ENCODE data around the gene FRYL. TPM values are rescaled to one million over a fixed set of nuclear protein-coding genes. Genes with fewer than 3 reads are reported as not detected.

Gene FRYL
- total and polyA plus RNA-seq, 2 of the 8 experiments (the other 6 are each of a cell fraction or from before 2014, with no cell fraction given), result 8.0 to 36.5 TPM

- Histone ChIP-seq H3K56ac (replicated peaks; ENCODE audit: insufficient read length, low read depth, low read length) (no peak overlapping the region), H3K79me2 (ENCODE audit: control insufficient read depth in 1 of 2, insufficient read depth in 2 of 2, low read length in 2 of 2) (peaks cover 0 to 11% of the 10 kb centered on the region in 2 experiments; a peak in 2 of 4 replicates), H3K14ac (ENCODE audit: insufficient read length) (no peak overlapping the region), H2BK12ac (ENCODE audit: low read depth, low read length) (no peak overlapping the region), H3K9me3 (ENCODE audit: insufficient read depth in 2 of 2, low read depth in 1 of 2, low read length in 1 of 2) (no peaks in the 10 kb centered on the region), H3K4me2 (ENCODE audit: insufficient read depth in 1 of 2, low read depth in 2 of 2, low read length in 2 of 2) (no peak overlapping the region), H3K9ac (replicated peaks in 1 of 4; ENCODE audit: extremely low read depth in 1 of 4, low read depth in 3 of 4, low read length in 3 of 4) (no peak overlapping the region), H3K27ac (ENCODE audit: low read depth, low read length) (no peak overlapping the region), H3K23ac (ENCODE audit: insufficient read length) (no peak overlapping the region), H4K5ac (ENCODE audit: insufficient read length, low read depth, low read length) (no peak overlapping the region), H3K4ac (replicated peaks; ENCODE audit: insufficient read length, low read depth, low read length) (no peak overlapping the region), H2BK15ac (ENCODE audit: low read length) (no peak overlapping the region), H4K8ac (ENCODE audit: extremely low read depth, insufficient read depth, low read length) (no peak overlapping the region), H3K4me1 (replicated peaks in 1 of 4; ENCODE audit: control insufficient read depth in 3 of 4, insufficient read depth in 4 of 4, low read length in 3 of 4) (no peaks in the 10 kb centered on the region; a peak in 1 of 7 replicates), H4K91ac (replicated peaks; ENCODE audit: insufficient read length, low read length) (no peak overlapping the region), H3K4me3 (ENCODE audit: extremely low read depth in 1 of 4, insufficient read depth in 2 of 4, low read depth in 3 of 4, low read length in 4 of 4) (no peak overlapping the region), H3K79me1 (ENCODE audit: low read depth, low read length) (no peaks in the 10 kb centered on the region; the same call in 1 of the 2 replicates), H2AFZ (ENCODE audit: low read length) (no peak overlapping the region), H3K18ac (ENCODE audit: extremely low read depth, low read length) (no peak overlapping the region), H2AK5ac (ENCODE audit: low read depth, low read length) (no peak overlapping the region), H2BK20ac (ENCODE audit: low read length) (no peak overlapping the region), H3K36me3 (ENCODE audit: control insufficient read depth in 2 of 4, insufficient read depth in 4 of 4, low read length in 3 of 4) (no peaks in the 10 kb centered on the region), H3K27me3 (replicated peaks in 1 of 4; ENCODE audit: control insufficient read depth in 3 of 4, extremely low read depth in 1 of 4, insufficient read depth in 3 of 4, low read length in 3 of 4) (no peaks in the 10 kb centered on the region), H3K23me2 (ENCODE audit: low read depth, low read length) (no peaks in the 10 kb centered on the region), H4K20me1 (replicated peaks in 1 of 2; ENCODE audit: control insufficient read depth in 1 of 2, insufficient read depth in 2 of 2, low read length in 2 of 2) (peaks cover 2% of the 10 kb centered on the region in 2 experiments), H2BK120ac (replicated peaks; ENCODE audit: low read depth, low read length) (no peak overlapping the region), H2BK5ac (ENCODE audit: low read depth, low read length) (no peak overlapping the region)
- FAIRE-seq, result no peak
- TF ChIP-seq SRF (IDR thresholded peaks at IDR 0.05; ENCODE audit: low read depth, low read length), result no peak
- DNase-seq (ENCODE audit: low read depth in 1 of 2, low spot score in 2 of 2), result no peak
- ChIA-PET POLR2A (ENCODE audit: partially characterized antibody) (no interaction called here), CTCF (ENCODE audit: partially characterized antibody) (no interaction called here)
- 96% methylated on average over 1 of the region's 1 CpG; no CpG with 5 or more reads in 1 of the 2 experiments for WGBS, 2 experiments (ENCODE audit: extremely low coverage in 1 of 2, insufficient coverage in 1 of 2, insufficient read length in 1 of 2, insufficient replicate concordance in 2 of 2, low coverage in 1 of 2, low lambda C conversion rate in 2 of 2, missing lambda C conversion rate in 1 of 2)
Measured at GRCh38 chr4:48651914-48652313, 128.2 kb downstream of the FRYL start.

All from H1 (cell line).